ENCODE results near the gene MUC3A. TPM values are rescaled to one million over a fixed set of nuclear protein-coding genes. Genes with fewer than 3 reads are reported as not detected.
"Not testable (repeated sequence)": the region's sequence is repeated elsewhere in the genome, so short reads cannot be mapped to it uniquely, and the experiment has no call there.

Gene MUC3A
- total RNA-seq, 6 donors from 2014 or later, result 0.30 to 3.1 (median 0.94) TPM

- not testable (repeated sequence) for H3K9me3 ChIP-seq, H3K27me3 ChIP-seq
Observed at GRCh38 chr7:100985033-100985797, 35.9 kb downstream of the MUC3A start.

GRCh38 chr7:100991631-100992030 lies 42.3 kb downstream of the MUC3A start:
- no peak for TF ChIP-seq CTCF (IDR thresholded peaks at IDR 0.05)
- no peak for TF ChIP-seq POLR2A (IDR thresholded peaks at IDR 0.05)
- TF ChIP-seq POLR2AphosphoS5 (IDR thresholded peaks at IDR 0.05), result no peak
- no peak for TF ChIP-seq EP300 (IDR thresholded peaks at IDR 0.05)
- H3K36me3 ChIP-seq, result no peaks in the 10 kb centered on the region
- WGBS, 2 donors, result 87 to 95% methylated on average over 9 of the region's 9 CpGs

More at GRCh38 chr7:100985033-100985797, 35.9 kb downstream of the MUC3A start:
- not testable (repeated sequence) for H3K36me3 ChIP-seq, H3K27ac ChIP-seq, H3K4me1 ChIP-seq, H3K4me3 ChIP-seq, DNase-seq
- WGBS, 2 donors, result 57 to 69% methylated on average over 4 of the region's 4 CpGs
- ATAC-seq (ENCODE audit: low FRiP score in 2 of 2), result peak in 1 of 2 donors; percentile 28

GRCh38 chr7:100992280-100992679 lies 42.9 kb downstream of the MUC3A start:
- not testable (repeated sequence) for H3K4me1 ChIP-seq, H3K36me3 ChIP-seq, DNase-seq, H3K27ac ChIP-seq, H3K27me3 ChIP-seq, H3K4me3 ChIP-seq, H3K9me3 ChIP-seq
- peak in 1 of 2 donors; percentile 46 for ATAC-seq (ENCODE audit: low FRiP score in 2 of 2)
- WGBS, 2 donors, result 86 to 87% methylated on average over 12 of the region's 12 CpGs

More at GRCh38 chr7:100991631-100992030, 42.3 kb downstream of the MUC3A start:
- DNase-seq, result no peak
- H3K4me1 ChIP-seq, result no peaks in the 10 kb centered on the region
- no peaks in the 10 kb centered on the region for H3K27me3 ChIP-seq
- peak in 1 of 2 donors; percentile 76 for ATAC-seq (ENCODE audit: low FRiP score in 2 of 2)
- no peak overlapping the region for H3K4me3 ChIP-seq
- no peaks in the 10 kb centered on the region for H3K9me3 ChIP-seq
- H3K27ac ChIP-seq, result no peak overlapping the region

GRCh38 chr7:100994671-100995070 lies 45.3 kb downstream of the MUC3A start:
- not testable (repeated sequence) for H3K27me3 ChIP-seq, H3K27ac ChIP-seq, H3K9me3 ChIP-seq, H3K36me3 ChIP-seq, H3K4me3 ChIP-seq, DNase-seq, H3K4me1 ChIP-seq
- peak; percentile 40 to 79 for ATAC-seq (ENCODE audit: low FRiP score in 2 of 2)
- no CpG with 5 or more reads among the region's 9 CpGs for WGBS, 2 donors

- H3K27ac ChIP-seq, H3K4me1 ChIP-seq, DNase-seq, H3K9me3 ChIP-seq, H3K27me3 ChIP-seq, H3K4me3 ChIP-seq, H3K36me3 ChIP-seq: not testable (repeated sequence)
- 85 to 89% methylated on average over 5 to 6 of the region's 10 CpGs for WGBS, 2 donors
- ATAC-seq (ENCODE audit: low FRiP score in 2 of 2), result peak; percentile 34 to 61
Observed at GRCh38 chr7:100998530-100998929, 49.2 kb downstream of the MUC3A start.

- H3K9me3 ChIP-seq, H3K27me3 ChIP-seq, H3K4me1 ChIP-seq, H3K27ac ChIP-seq, H3K36me3 ChIP-seq, H3K4me3 ChIP-seq, DNase-seq: not testable (repeated sequence)
- no CpG with 5 or more reads among the region's 9 CpGs for WGBS, 2 donors
- ATAC-seq (ENCODE audit: low FRiP score in 2 of 2), result peak; percentile 53 to 80
Observed at GRCh38 chr7:100999334-100999733, 50.0 kb downstream of the MUC3A start.

GRCh38 chr7:101000025-101000424 lies 50.7 kb downstream of the MUC3A start:
- 87 to 88% methylated on average over 9 of the region's 10 CpGs for WGBS, 2 donors

GRCh38 chr7:101002333-101002732 lies 53.0 kb downstream of the MUC3A start:
- WGBS, 2 donors, result 92% methylated on average over 2 of the region's 8 CpGs; no CpG with 5 or more reads in 1 of the 2 donors
- not testable (repeated sequence) for H3K36me3 ChIP-seq, H3K4me3 ChIP-seq, DNase-seq, H3K27me3 ChIP-seq, H3K27ac ChIP-seq, H3K4me1 ChIP-seq, H3K9me3 ChIP-seq
- ATAC-seq (ENCODE audit: low FRiP score in 2 of 2), result peak in 1 of 2 donors; percentile 46

More at GRCh38 chr7:101000025-101000424, 50.7 kb downstream of the MUC3A start:
- not testable (repeated sequence) for H3K9me3 ChIP-seq, H3K4me3 ChIP-seq, H3K27me3 ChIP-seq, H3K36me3 ChIP-seq, DNase-seq, H3K4me1 ChIP-seq, H3K27ac ChIP-seq
- peak in 1 of 2 donors; percentile 81 for ATAC-seq (ENCODE audit: low FRiP score in 2 of 2)

- H3K4me1 ChIP-seq; H3K4me3 ChIP-seq; H3K27me3 ChIP-seq; H3K27ac ChIP-seq; DNase-seq; H3K36me3 ChIP-seq; H3K9me3 ChIP-seq; ATAC-seq (ENCODE audit: low FRiP score in 2 of 2): not testable (repeated sequence)
- 68 to 69% methylated on average over 2 of the region's 2 CpGs for WGBS, 2 donors
Observed at GRCh38 chr7:101007361-101007760, 58.0 kb downstream of the MUC3A start.

Measured in upper lobe of left lung (tissue), 6 donors.